Hepatocyte (in vitro differentiated cells): Measurements from ENCODE around the gene WDR33.

Experiments
- EZH2phosphoT487 ChIP-seq: fragments of 200-600 bp; sonication (generic); IDR thresholded peaks from one replicate; pipeline ENCODE4 v1.6.1; 2018; ENCODE audit warnings: antibody characterized with exemption, mild to moderate bottlenecking, low read depth, moderate library complexity; ENCODE audit not compliant: unreplicated experiment, severe bottlenecking
- TF ChIP-seq, protein P1 (sequence below): fragments of 200-600 bp; sonication (generic); IDR thresholded peaks from 2 replicates; pipeline ENCODE4 v1.5.1; 2016; ENCODE audit warnings: antibody characterized with exemption, mild to moderate bottlenecking; ENCODE audit not compliant: poor library complexity

DNA sequence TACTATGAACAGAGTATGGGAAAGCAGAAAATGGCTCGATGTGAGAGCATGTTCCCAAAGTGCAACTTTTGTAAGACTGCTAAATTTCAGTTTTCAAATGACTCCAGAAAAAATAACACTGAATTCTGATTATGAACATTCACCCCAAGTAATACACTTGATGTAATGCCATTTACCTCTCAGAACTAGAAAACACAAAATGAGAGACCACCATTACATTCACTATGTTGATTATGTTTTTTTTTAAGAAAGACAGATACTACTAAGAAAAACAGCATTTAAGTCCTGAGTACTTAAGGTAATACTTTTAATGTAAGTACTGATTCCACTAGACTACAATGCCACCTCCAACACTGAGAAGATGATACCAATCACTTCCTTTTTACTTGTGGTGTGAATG is 71.2 kb downstream of the WDR33 start:
- TF ChIP-seq, protein P1, sequence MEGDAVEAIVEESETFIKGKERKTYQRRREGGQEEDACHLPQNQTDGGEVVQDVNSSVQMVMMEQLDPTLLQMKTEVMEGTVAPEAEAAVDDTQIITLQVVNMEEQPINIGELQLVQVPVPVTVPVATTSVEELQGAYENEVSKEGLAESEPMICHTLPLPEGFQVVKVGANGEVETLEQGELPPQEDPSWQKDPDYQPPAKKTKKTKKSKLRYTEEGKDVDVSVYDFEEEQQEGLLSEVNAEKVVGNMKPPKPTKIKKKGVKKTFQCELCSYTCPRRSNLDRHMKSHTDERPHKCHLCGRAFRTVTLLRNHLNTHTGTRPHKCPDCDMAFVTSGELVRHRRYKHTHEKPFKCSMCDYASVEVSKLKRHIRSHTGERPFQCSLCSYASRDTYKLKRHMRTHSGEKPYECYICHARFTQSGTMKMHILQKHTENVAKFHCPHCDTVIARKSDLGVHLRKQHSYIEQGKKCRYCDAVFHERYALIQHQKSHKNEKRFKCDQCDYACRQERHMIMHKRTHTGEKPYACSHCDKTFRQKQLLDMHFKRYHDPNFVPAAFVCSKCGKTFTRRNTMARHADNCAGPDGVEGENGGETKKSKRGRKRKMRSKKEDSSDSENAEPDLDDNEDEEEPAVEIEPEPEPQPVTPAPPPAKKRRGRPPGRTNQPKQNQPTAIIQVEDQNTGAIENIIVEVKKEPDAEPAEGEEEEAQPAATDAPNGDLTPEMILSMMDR: no peak
- TF ChIP-seq EZH2phosphoT487: no peak
